BLaER1 treated with 17β-estradiol and CSF1 and Interleukin-3, amounts not matched to agents 10 nM and 100 nM (cell line): Measurements from ENCODE around the gene FLCN.
"Not testable (repeated sequence)": the region's sequence is repeated elsewhere in the genome, so short reads cannot be mapped to it uniquely, and the experiment has no call there.

Experiments used
- H3K27ac ChIP-seq, 11 experiments: shearing (Covaris generic); formaldehyde crosslinking; 2 replicates each; pipeline ENCODE4 v1.8.1; 2022
- H3K27me3 ChIP-seq, 11 experiments: shearing (Covaris generic); formaldehyde crosslinking; 2 replicates each; pipeline ENCODE4 v1.8.1; 2022
- H3K36me3 ChIP-seq, 11 experiments: shearing (Covaris generic); formaldehyde crosslinking; 2 replicates each; pipeline ENCODE4 v1.8.1; 2022
- H3K4me1 ChIP-seq, 10 experiments: shearing (Covaris generic); formaldehyde crosslinking; 2 replicates each; pipeline ENCODE4 v1.8.1; 2022
- H3K4me2 ChIP-seq, 11 experiments: shearing (Covaris generic); formaldehyde crosslinking; 2 replicates each; pipeline ENCODE4 v1.8.1; 2022
- H3K4me3 ChIP-seq, 10 experiments: shearing (Covaris generic); formaldehyde crosslinking; 2 replicates each; pipeline ENCODE4 v1.8.1; 2022
- H3K9ac ChIP-seq, 11 experiments: shearing (Covaris generic); formaldehyde crosslinking; 2 replicates each; pipeline ENCODE4 v1.8.1; 2022
- H3K9me3 ChIP-seq, 11 experiments: shearing (Covaris generic); formaldehyde crosslinking; replicated peaks in 1 of 11; 2 replicates each; pipeline ENCODE4 v1.8.1; 2022
- H4K20me1 ChIP-seq, 11 experiments: shearing (Covaris generic); formaldehyde crosslinking; 2 replicates each; pipeline ENCODE4 v1.8.1; 2022
- Cebpa-rat ChIP-seq, 11 experiments: shearing (Covaris generic); IDR thresholded peaks; 2 replicates each; pipeline ENCODE4 v1.8.1; 2022

Gene FLCN, protein sequence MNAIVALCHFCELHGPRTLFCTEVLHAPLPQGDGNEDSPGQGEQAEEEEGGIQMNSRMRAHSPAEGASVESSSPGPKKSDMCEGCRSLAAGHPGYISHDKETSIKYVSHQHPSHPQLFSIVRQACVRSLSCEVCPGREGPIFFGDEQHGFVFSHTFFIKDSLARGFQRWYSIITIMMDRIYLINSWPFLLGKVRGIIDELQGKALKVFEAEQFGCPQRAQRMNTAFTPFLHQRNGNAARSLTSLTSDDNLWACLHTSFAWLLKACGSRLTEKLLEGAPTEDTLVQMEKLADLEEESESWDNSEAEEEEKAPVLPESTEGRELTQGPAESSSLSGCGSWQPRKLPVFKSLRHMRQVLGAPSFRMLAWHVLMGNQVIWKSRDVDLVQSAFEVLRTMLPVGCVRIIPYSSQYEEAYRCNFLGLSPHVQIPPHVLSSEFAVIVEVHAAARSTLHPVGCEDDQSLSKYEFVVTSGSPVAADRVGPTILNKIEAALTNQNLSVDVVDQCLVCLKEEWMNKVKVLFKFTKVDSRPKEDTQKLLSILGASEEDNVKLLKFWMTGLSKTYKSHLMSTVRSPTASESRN

DNA sequence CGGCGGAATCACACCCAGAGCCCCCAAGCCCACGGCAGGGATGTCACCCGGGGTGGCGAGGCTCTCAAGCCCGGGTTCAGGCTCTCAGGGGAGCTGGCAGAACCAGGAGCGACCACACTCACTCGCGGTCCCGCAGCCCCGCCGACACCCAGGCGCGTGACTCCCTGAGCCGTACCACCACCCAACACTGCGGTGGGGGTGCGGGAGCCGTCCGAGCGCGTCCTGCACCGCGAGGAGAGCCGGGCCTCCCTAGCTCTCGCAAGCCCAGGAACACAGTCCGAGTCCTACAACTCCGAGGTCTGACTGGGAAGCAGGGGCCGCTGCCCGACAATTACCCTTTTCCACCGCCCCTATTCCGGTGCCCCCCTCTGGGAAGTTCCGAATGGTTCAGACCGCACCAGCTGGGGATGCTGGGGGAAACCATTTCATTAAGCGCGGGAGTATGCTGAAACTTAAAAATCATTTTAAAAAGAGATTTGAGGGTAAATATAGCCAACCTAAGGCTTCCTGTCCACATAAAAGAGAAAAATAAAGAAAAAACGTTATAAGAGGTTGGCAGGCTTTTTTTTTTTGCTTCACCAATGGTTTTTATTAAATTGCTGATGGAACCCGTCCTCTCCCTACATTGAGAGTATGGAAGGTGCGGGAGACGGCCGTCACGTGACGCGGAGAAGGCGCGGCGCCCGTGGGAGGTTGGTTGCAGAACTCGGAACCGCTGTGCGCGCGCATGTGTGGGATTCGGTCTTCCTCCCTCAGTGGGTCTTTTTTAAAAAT, at the start of gene FLCN:
Gene FLCN (minus strand): TSS at position 143 of the 774 bp plus-strand sequence. CDS start 9,031 bp downstream, outside the sequence.
- Histone ChIP-seq H3K27me3 (no peaks in the 10 kb centered on the region), H3K4me2 (peak within 1 kb of the TSS; percentile 91 to 99 (median 96)), H3K36me3 (peaks cover 3 to 12% (median 8%) of the 10 kb centered on the region in 11 experiments; a peak in 19 of 22 replicates), H3K9ac (peak within 1 kb of the TSS; percentile 95 to 100 (median 98)), H3K27ac (peak within 1 kb of the TSS; percentile 98 to 100 (median 99)), H3K9me3 (no peaks in the 10 kb centered on the region), H3K4me1 (peaks cover 21 to 36% (median 26%) of the 10 kb centered on the region in 10 experiments), H3K4me3 (peak within 1 kb of the TSS; percentile 84 to 98 (median 94)), H4K20me1 (peaks cover 11 to 43% (median 29%) of the 10 kb centered on the region in 11 experiments; a peak in 18 of 22 replicates)
- no peak for TF ChIP-seq Cebpa-rat (IDR thresholded peaks at IDR 0.05)

DNA sequence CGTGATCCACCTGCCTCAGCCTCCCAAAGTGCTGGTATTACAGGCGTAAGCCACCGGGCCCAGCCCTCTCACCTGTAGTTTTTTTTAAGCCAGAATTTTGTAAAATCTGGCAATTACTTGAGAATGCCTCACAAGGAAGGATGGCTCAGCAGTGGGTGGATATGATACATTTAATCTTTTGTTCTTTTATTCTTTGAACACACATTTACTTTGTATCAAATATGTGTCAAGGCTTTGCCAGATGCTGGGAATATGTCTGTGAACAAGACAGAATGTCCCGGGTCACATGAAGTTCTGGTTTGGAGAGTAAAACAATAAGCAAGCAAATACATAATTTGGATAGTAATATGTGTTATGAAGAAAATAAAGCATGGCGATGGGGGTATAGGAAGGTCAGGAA, 49.0 kb upstream of the FLCN start:
- Histone ChIP-seq H3K36me3 (no peaks in the 10 kb centered on the region), H3K9me3 (no peaks in the 10 kb centered on the region), H3K4me2 (no peak overlapping the region), H3K4me3 (no peak overlapping the region), H3K9ac (no peak overlapping the region), H3K4me1 (peaks cover 7 to 26% (median 13%) of the 10 kb centered on the region in 10 experiments), H3K27ac (no peak overlapping the region), H4K20me1 (no peaks in the 10 kb centered on the region), H3K27me3 (no peaks in the 10 kb centered on the region)
- TF ChIP-seq Cebpa-rat (IDR thresholded peaks at IDR 0.05) = no peak

DNA sequence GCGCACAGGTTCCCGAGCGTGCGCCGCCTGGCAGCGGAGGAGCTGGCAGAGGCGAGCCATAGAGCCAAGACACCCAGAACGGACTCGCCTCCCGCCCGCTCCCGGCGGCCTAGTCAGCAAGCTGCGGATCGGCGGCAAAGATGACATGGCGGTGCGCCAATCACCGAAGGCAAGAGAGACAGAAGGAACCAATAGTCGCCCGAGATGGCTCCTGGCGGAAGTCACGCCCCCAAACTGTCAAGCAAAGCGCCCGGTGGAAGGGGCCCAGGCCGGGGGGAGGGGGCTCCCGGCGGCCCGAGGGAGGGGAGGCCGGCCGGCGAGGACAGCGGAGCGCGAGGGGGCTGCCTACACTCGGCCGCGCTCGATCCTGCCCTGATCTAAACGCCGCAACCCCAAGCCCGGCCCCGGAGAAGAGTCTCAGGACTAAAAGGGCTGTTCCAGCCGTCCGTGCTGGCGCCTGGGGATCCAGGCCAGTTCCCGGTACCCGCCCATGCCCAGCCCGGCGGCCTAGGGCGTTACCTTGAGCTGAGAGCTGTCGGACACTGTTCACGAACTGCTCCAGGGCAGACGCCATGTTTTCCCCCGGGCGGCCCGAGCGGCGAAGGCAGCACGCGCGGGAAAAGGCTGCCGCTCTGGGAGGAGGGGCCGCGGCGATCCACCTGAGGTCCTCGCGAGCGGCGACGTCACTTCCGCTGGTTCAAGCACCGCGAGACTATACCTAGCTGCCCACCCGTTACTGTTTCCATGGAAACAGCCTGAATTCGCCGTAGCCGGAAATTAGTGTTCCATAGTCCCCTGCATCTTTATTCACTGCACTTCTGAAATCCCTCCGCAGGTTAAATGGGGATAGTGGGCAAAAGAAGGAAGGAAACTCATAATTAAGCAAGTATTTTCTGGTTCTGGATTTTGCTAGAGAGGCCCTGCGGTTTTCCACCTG, 43.9 kb upstream of the FLCN start, which contains the start of gene COPS3:
Gene COPS3 (minus strand): TSS at position 634 of the 937 bp plus-strand sequence. CDS start 60 bp downstream, at position 574.
- no peaks in the 10 kb centered on the region for H3K27me3 ChIP-seq
- peak within 1 kb of the TSS; percentile 66 to 94 (median 82) for H3K4me3 ChIP-seq
- peak within 1 kb of the TSS; percentile 85 to 97 (median 94) for H3K27ac ChIP-seq
- H3K9ac ChIP-seq = peak within 1 kb of the TSS; percentile 90 to 97 (median 95)
- TF ChIP-seq Cebpa-rat (IDR thresholded peaks at IDR 0.05) = no peak
- H3K36me3 ChIP-seq = peaks cover 0 to 37% (median 24%) of the 10 kb centered on the region in 11 experiments; a peak in 14 of 22 replicates
- H3K4me1 ChIP-seq = peaks cover 34 to 69% (median 54%) of the 10 kb centered on the region in 10 experiments
- H3K9me3 ChIP-seq = no peaks in the 10 kb centered on the region
- H4K20me1 ChIP-seq = peaks cover 43 to 46% (median 45%) of the 10 kb centered on the region in 11 experiments; a peak in 21 of 22 replicates
- H3K4me2 ChIP-seq = peak within 1 kb of the TSS; percentile 82 to 98 (median 95)

DNA sequence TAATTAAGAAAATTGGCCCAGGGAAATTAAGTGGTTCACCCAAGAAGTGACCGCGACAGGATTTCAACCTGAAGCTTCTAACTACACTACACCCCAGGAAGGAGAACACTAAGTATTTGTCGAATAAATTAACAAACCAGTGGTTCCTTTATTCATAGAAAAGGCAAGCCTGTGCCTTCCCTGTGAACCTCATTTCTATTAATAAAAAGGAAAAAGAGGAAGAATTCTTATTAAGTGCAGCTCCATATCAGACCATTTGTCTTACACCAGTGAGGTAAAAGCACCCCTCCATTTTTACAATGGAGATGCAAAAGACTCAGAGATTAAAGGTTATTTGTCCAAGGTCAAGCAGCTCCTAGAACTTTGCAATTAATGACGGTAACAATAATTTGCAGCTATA, 42.3 kb upstream of the FLCN start:
- peak overlapping the region; percentile 90 to 97 (median 95); a peak in 21 of 22 replicates for H3K9ac ChIP-seq
- peak overlapping the region; percentile 82 to 98 (median 95) for H3K4me2 ChIP-seq
- no peaks in the 10 kb centered on the region for H3K9me3 ChIP-seq
- no peak for TF ChIP-seq Cebpa-rat (IDR thresholded peaks at IDR 0.05)
- H4K20me1 ChIP-seq = peaks cover 55 to 62% (median 61%) of the 10 kb centered on the region in 11 experiments; a peak in 21 of 22 replicates
- peaks cover 10 to 53% (median 40%) of the 10 kb centered on the region in 11 experiments for H3K36me3 ChIP-seq
- peak overlapping the region; percentile 66 to 94 (median 82); a peak in 19 of 20 replicates for H3K4me3 ChIP-seq
- peak overlapping the region in 8 of 11 experiments; percentile 90 to 97 (median 94); a peak in 15 of 22 replicates for H3K27ac ChIP-seq
- H3K27me3 ChIP-seq = no peaks in the 10 kb centered on the region
- peaks cover 34 to 76% (median 58%) of the 10 kb centered on the region in 10 experiments for H3K4me1 ChIP-seq

DNA sequence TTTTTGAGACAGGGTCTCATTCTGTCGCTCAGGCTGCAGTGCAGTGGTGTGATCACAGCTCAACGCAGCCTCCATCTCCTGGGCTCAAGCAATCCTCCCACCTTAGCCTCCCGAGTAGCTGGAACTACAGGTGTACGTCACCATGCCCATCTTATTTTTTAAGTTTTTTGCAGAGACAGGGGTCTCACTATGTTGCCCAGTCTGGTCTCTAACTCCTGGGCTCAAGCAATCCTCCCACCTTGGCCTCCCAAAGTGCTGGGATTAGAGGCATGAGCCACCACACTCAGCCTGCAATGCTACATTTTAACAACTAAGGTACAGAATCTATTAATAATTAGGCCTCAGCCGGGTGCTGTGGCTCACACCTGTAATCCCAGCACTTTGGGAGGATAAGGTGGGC, 40.5 kb upstream of the FLCN start:
- Histone ChIP-seq H3K4me1 (peaks cover 34 to 63% (median 52%) of the 10 kb centered on the region in 10 experiments), H3K4me2 (peak overlapping the region in 5 of 11 experiments; percentile 30 to 98 (median 96); a peak in 8 of 22 replicates), H3K9ac (peak overlapping the region in 1 of 11 experiments; percentile 28; a peak in 2 of 22 replicates), H3K36me3 (peaks cover 29 to 72% (median 59%) of the 10 kb centered on the region in 11 experiments), H4K20me1 (peaks cover 59 to 81% (median 79%) of the 10 kb centered on the region in 11 experiments; a peak in 21 of 22 replicates)
- not testable (repeated sequence) for H3K27ac ChIP-seq, H3K4me3 ChIP-seq, H3K27me3 ChIP-seq, H3K9me3 ChIP-seq

DNA sequence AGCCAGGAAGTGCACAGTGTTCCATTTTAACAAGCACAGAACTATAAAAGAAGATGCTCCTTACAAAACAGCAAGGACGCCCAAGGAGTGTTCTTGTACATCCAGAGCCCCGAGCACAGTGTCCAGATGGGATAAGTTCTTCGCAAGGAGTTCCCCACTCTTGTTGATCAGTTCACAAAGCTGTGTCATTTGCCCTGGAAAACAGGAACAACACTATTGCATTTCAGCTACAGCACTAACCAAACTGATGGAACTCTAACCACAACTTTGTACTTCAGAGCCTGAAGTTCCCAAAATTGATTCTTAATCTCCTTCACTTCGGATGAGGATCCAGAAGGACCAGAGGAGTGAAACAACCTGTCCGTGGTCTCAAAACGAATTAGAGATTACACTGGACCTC, 39.0 kb upstream of the FLCN start:
- peaks cover 25 to 52% (median 45%) of the 10 kb centered on the region in 10 experiments for H3K4me1 ChIP-seq
- H3K4me3 ChIP-seq = no peak overlapping the region
- H3K4me2 ChIP-seq = peak overlapping the region in 6 of 11 experiments; percentile 8 to 98 (median 40); a peak in 11 of 22 replicates
- TF ChIP-seq Cebpa-rat (IDR thresholded peaks at IDR 0.05) = no peak
- H3K27ac ChIP-seq = peak overlapping the region in 3 of 11 experiments; percentile 7 to 28 (median 9); a peak in 3 of 22 replicates
- no peaks in the 10 kb centered on the region for H3K27me3 ChIP-seq
- peak overlapping the region in 2 of 11 experiments; percentile 7 to 29; a peak in 1 of 22 replicates for H3K9ac ChIP-seq
- H4K20me1 ChIP-seq = peaks cover 59 to 96% (median 94%) of the 10 kb centered on the region in 11 experiments; a peak in 21 of 22 replicates
- H3K36me3 ChIP-seq = peaks cover 42 to 86% (median 73%) of the 10 kb centered on the region in 11 experiments
- H3K9me3 ChIP-seq = no peaks in the 10 kb centered on the region

DNA sequence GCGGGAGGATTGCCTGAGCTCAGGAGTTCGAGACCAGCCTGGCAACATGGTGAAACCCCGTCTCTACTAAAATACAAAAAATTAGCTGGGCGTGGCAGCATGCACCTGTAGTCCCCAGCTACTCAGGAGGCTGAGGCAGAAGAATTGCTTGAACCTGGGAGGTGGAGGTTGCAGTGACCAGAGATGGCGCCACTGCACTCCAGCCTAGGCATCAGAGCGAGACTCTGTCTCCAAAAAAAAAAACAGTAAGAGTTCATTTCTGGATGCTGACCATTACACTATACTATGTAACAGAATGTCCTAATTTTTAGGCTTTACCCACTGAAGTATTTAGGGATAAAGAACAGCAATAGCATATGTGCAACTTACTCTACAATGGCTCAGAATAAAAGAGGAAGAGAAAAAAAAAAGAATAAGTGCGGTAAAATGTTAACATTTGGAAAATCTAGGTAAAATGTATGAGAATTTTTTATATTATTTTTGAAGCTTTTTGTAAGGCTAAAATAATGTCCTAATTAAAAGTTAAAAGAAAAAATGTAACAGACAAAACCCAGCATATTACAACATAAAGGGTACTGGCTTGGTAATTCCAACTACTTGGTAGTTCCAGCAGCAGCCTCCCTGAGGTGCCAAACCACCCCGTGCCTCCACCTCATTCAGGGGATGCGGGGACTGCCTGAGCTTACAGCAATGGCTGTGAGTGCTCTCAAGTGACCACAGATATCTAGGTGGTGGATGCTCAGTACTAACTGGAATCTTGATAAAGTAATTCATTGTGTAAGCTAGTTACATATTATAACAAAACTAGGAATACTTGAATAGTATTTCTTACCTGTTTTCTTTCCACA, 33.2 kb upstream of the FLCN start:
- TF ChIP-seq Cebpa-rat (IDR thresholded peaks at IDR 0.05) = no peak
- no peak overlapping the region for H3K9ac ChIP-seq
- no peak overlapping the region for H3K4me3 ChIP-seq
- no peak overlapping the region for H3K27ac ChIP-seq
- no peak overlapping the region for H3K4me2 ChIP-seq
- H3K36me3 ChIP-seq = peaks cover 97 to 100% (median 99%) of the 10 kb centered on the region in 11 experiments
- peaks cover 0 to 2% (median 0%) of the 10 kb centered on the region in 10 experiments; a peak in 2 of 20 replicates for H3K4me1 ChIP-seq
- no peaks in the 10 kb centered on the region for H3K27me3 ChIP-seq
- no peaks in the 10 kb centered on the region for H3K9me3 ChIP-seq
- H4K20me1 ChIP-seq = peaks cover 8 to 73% (median 57%) of the 10 kb centered on the region in 11 experiments; a peak in 21 of 22 replicates
